Neural cell (in vitro differentiated cells): ENCODE data around the gene RBM38. TPM values are rescaled to one million over a fixed set of nuclear protein-coding genes. Genes with fewer than 3 reads are reported as not detected.

Source experiments
- H2AFZ ChIP-seq: fragments of 200-600, 300-800 bp; sonication (generic), shearing (Covaris generic); 2 replicates; pipeline ENCODE4 v1.6.0; 2014; ENCODE audit warnings: low read depth, mild to moderate bottlenecking, antibody characterized with exemption, low read length, moderate library complexity
- H3F3A ChIP-seq: fragments of 200-600 bp; shearing (Covaris generic); 2 replicates; pipeline ENCODE4 v1.6.1; 2016; ENCODE audit warnings: mild to moderate bottlenecking, moderate library complexity, mixed read lengths, antibody characterized with exemption, low read length; ENCODE audit not compliant: insufficient read depth, poor library complexity, severe bottlenecking
- H3K27ac ChIP-seq: fragments of 200-600, 300-800 bp; sonication (generic), shearing (Covaris generic); 2 replicates; pipeline ENCODE4 v1.5.1; 2014; ENCODE audit warnings: mild to moderate bottlenecking, low read length, moderate library complexity
- H3K27me3 ChIP-seq: fragments of 300-800, 200-600 bp; sonication (generic), shearing (Covaris generic); 2 replicates; pipeline ENCODE4 v1.6.0; 2014; ENCODE audit warnings: mild to moderate bottlenecking, low read depth, low read length, moderate library complexity; ENCODE audit not compliant: insufficient read depth
- H3K36me3 ChIP-seq: fragments of 300-800, 200-600 bp; sonication (generic), shearing (Covaris generic); 2 replicates; pipeline ENCODE4 v1.5.1; 2014; ENCODE audit warnings: mild to moderate bottlenecking, antibody characterized with exemption, low read length, moderate library complexity; ENCODE audit not compliant: insufficient read depth
- H3K4me2 ChIP-seq: fragments of 300-800, 200-600 bp; sonication (generic), shearing (Covaris generic); 2 replicates; pipeline ENCODE4 v1.6.0; 2014; ENCODE audit warnings: mild to moderate bottlenecking, low read length
- H3K4me3 ChIP-seq: fragments of 300-800, 200-600 bp; sonication (generic), shearing (Covaris generic); 2 replicates; pipeline ENCODE4 v1.5.1; 2014; ENCODE audit warnings: mild to moderate bottlenecking, low read length, moderate library complexity
- H3K79me2 ChIP-seq: fragments of 200-600 bp; shearing (Covaris generic); replicated peaks from 2 replicates; pipeline ENCODE4 v1.6.0; 2014; ENCODE audit warnings: mild to moderate bottlenecking, low read length, moderate library complexity; ENCODE audit not compliant: insufficient read depth
- H3K9ac ChIP-seq: fragments of 300-800, 200-600 bp; sonication (generic), shearing (Covaris generic); 2 replicates; pipeline ENCODE4 v1.6.1; 2016; ENCODE audit warnings: mild to moderate bottlenecking, low read length, mixed read lengths
- H3K9me2 ChIP-seq: fragments of 200-600 bp; shearing (Covaris generic); 2 replicates; pipeline ENCODE4 v1.6.1; 2016; ENCODE audit warnings: mild to moderate bottlenecking, low read length, mixed read lengths; ENCODE audit not compliant: insufficient read depth
- H3K9me3 ChIP-seq: fragments of 200-600, 300-800 bp; sonication (generic), shearing (Covaris generic); 2 replicates; pipeline ENCODE4 v1.6.1; 2016; ENCODE audit warnings: mild to moderate bottlenecking, mixed run types, low read length, moderate library complexity, mixed read lengths
- H4K20me1 ChIP-seq: fragments of 200-600 bp; shearing (Covaris generic); 2 replicates; pipeline ENCODE4 v1.6.1; 2016; ENCODE audit warnings: mild to moderate bottlenecking, mixed run types; ENCODE audit not compliant: insufficient read depth
- CTCF ChIP-seq: fragments of 450-650 bp; IDR thresholded peaks from 2 replicates; pipeline ENCODE4 v1.5.1; 2014; ENCODE audit warnings: antibody characterized with exemption, mild to moderate bottlenecking, moderate library complexity; ENCODE audit not compliant: poor library complexity, severe bottlenecking
- EP300 ChIP-seq: fragments of 450-650 bp; conservative IDR thresholded peaks from 2 replicates; pipeline ENCODE4 v1.6.1; 2014; ENCODE audit warnings: antibody characterized with exemption, mild to moderate bottlenecking, moderate library complexity; ENCODE audit not compliant: poor library complexity, severe bottlenecking
- EZH2 ChIP-seq: fragments of 200-600, 300-800 bp; shearing (Covaris generic), sonication (generic); IDR thresholded peaks from 2 replicates; pipeline ENCODE4 v1.6.1; 2014; ENCODE audit warnings: antibody characterized with exemption, low read length, borderline replicate concordance, mild to moderate bottlenecking; ENCODE audit not compliant: insufficient read depth, poor library complexity, severe bottlenecking
- MXI1 ChIP-seq: fragments of 450-650 bp; conservative IDR thresholded peaks from 2 replicates; pipeline ENCODE4 v1.6.1; 2014; ENCODE audit warnings: antibody characterized with exemption, mild to moderate bottlenecking; ENCODE audit not compliant: poor library complexity, severe bottlenecking
- POLR2AphosphoS5 ChIP-seq: IDR thresholded peaks from 2 replicates; pipeline ENCODE4 v1.6.1; 2012
- RAD21 ChIP-seq: fragments of 450-650 bp; conservative IDR thresholded peaks from 2 replicates; pipeline ENCODE4 v1.6.1; 2014; ENCODE audit warnings: antibody characterized with exemption, mild to moderate bottlenecking, moderate library complexity
- REST ChIP-seq: IDR thresholded peaks from 2 replicates; pipeline ENCODE4 v1.6.1; 2012; ENCODE audit warnings: borderline replicate concordance
- SMC3 ChIP-seq: fragments of 450-650 bp; conservative IDR thresholded peaks from 2 replicates; pipeline ENCODE4 v1.6.1; 2014; ENCODE audit warnings: antibody characterized with exemption, mild to moderate bottlenecking, moderate library complexity; ENCODE audit not compliant: poor library complexity
- TAF1 ChIP-seq: IDR thresholded peaks from 2 replicates; pipeline ENCODE4 v1.6.1; 2012; ENCODE audit warnings: low read depth
- polyA plus RNA-seq: library from polyadenylated mRNA; depleted of rRNA; stranded (reverse); fragments of >200 nt; gene quantifications from 2 replicates; pipeline ENCODE4 v1.2.3, GENCODE V29; 2014

RBM38 gene
- polyA plus RNA-seq, 1 donor from 2014 or later: 19.0 TPM

DNA sequence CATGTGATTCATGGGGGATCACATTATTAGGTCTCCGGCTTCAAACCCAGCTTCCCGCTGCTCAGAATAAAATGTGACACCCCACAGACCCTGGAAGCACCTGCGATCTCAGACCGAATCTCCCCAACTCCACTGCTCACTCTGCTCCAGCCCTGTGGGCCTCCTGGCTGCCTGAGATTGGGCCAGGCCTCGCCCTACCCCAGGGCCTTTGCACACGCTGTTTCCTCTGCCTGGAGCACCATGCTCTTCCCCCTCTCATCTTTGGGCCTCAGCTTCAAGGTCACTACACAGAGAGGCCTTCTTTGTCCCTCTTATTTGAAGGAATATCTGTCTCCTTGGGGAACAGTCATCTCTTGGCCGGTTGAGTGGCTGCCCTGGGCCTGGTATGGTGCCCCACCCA lies 48.8 kb downstream of the RBM38 start:
- Histone ChIP-seq H2AFZ (no peak overlapping the region), H3K9me3 (no peaks in the 10 kb centered on the region), H3F3A (no peaks in the 10 kb centered on the region), H3K27me3 (no peaks in the 10 kb centered on the region), H3K9me2 (no peaks in the 10 kb centered on the region), H3K9ac (no peak overlapping the region), H3K79me2 (no peaks in the 10 kb centered on the region), H4K20me1 (no peaks in the 10 kb centered on the region), H3K4me2 (no peak overlapping the region), H3K4me3 (no peak overlapping the region), H3K36me3 (no peaks in the 10 kb centered on the region), H3K27ac (no peak overlapping the region)
- TF ChIP-seq SMC3 (no peak), REST (no peak), CTCF (no peak), EP300 (no peak), POLR2AphosphoS5 (no peak)

GRCh38 chr20:57440678-57441509 lies 49.7 kb downstream of the RBM38 start:
- H4K20me1 ChIP-seq: no peaks in the 10 kb centered on the region
- H3K4me2 ChIP-seq: no peak overlapping the region
- no peak for TF ChIP-seq SMC3
- TF ChIP-seq REST: no peak
- no peak for TF ChIP-seq EP300
- TF ChIP-seq CTCF: no peak
- no peak for TF ChIP-seq POLR2AphosphoS5
- TF ChIP-seq EZH2: no peak
- TF ChIP-seq MXI1: no peak
- no peak for TF ChIP-seq RAD21
- TF ChIP-seq TAF1: no peak
- H3K27me3 ChIP-seq: no peaks in the 10 kb centered on the region
- H3F3A ChIP-seq: no peaks in the 10 kb centered on the region
- H3K9ac ChIP-seq: no peak overlapping the region
- no peak overlapping the region for H3K27ac ChIP-seq
- H3K9me3 ChIP-seq: no peaks in the 10 kb centered on the region
- H3K79me2 ChIP-seq: no peaks in the 10 kb centered on the region
- no peak overlapping the region for H2AFZ ChIP-seq
- no peak overlapping the region for H3K4me3 ChIP-seq
- no peaks in the 10 kb centered on the region for H3K36me3 ChIP-seq
- no peaks in the 10 kb centered on the region for H3K9me2 ChIP-seq
